Activated T-helper 17 cell treated with anti-CD3 and anti-CD28 coated beads, Interleukin-2, amount 50 U/mL, for 72 hours (primary cell): ENCODE results near the gene BCO1. TPM values are rescaled to one million over a fixed set of nuclear protein-coding genes. Genes with fewer than 3 reads are reported as not detected.

ENCODE experiments used
- ATAC-seq: fragments of 150-1000 bp; cut with Tn5 transposase; replicated peaks from 2 replicates; pipeline ENCODE4 v1.10.0; 2021; ENCODE audit warnings: mild to moderate bottlenecking, moderate library complexity
- H3K27ac Mint-ChIP-seq: one replicate; pipeline ENCODE4 v1.8.0; 2022; ENCODE audit warnings: mixed read lengths
- H3K27me3 Mint-ChIP-seq: one replicate; pipeline ENCODE4 v1.8.0; 2022; ENCODE audit warnings: mixed read lengths
- H3K36me3 Mint-ChIP-seq: one replicate; pipeline ENCODE4 v1.8.0; 2022; ENCODE audit warnings: low read depth, mild to moderate bottlenecking, mixed read lengths
- H3K4me1 Mint-ChIP-seq: one replicate; pipeline ENCODE4 v1.8.0; 2022; ENCODE audit warnings: mixed read lengths
- H3K4me3 Mint-ChIP-seq: one replicate; pipeline ENCODE4 v1.8.0; 2022; ENCODE audit warnings: mild to moderate bottlenecking, mixed read lengths
- H3K9me3 Mint-ChIP-seq: one replicate; pipeline ENCODE4 v1.8.0; 2022; ENCODE audit warnings: mixed read lengths
- total RNA-seq, 2 donors: library from RNA; stranded (reverse); gene quantifications; one replicate each; pipeline ENCODE4 v1.2.3, GENCODE V29; 2022

Gene BCO1
- total RNA-seq, 2 donors from 2014 or later = not detected

DNA sequence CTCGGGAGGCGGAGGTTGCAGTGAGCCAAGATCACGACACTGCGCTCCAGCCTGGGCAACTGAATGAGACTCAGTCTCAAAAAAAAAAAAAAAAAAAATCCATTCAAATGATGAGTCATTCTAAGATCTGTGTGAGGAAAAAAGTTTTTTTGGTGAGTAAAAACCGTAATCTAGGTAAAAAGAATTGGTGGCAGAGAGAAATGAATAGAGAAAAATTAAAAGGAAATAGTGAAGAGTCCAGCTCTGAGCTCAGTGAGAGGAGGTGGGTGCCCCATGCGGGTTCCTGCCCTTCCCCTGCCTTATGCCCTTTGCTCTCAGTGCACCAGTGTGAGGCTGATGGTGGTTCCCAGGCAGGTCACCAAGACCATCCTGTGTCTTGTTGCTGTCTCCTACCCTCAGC lies 97.2 kb downstream of the BCO1 start:
- H3K36me3 Mint-ChIP-seq = peaks cover 12% of the 10 kb centered on the region
- peaks cover 3% of the 10 kb centered on the region for H3K9me3 Mint-ChIP-seq
- ATAC-seq = peak; percentile 96
- peak overlapping the region; percentile 21 for H3K4me3 Mint-ChIP-seq
- peak overlapping the region; percentile 86 for H3K27ac Mint-ChIP-seq
- H3K4me1 Mint-ChIP-seq = peaks cover 23% of the 10 kb centered on the region
- no peaks in the 10 kb centered on the region for H3K27me3 Mint-ChIP-seq

GRCh38 chr16:81337097-81337496 lies 98.6 kb downstream of the BCO1 start:
- H3K9me3 Mint-ChIP-seq = peaks cover 7% of the 10 kb centered on the region
- H3K27ac Mint-ChIP-seq = peak overlapping the region; percentile 67
- H3K36me3 Mint-ChIP-seq = peaks cover 12% of the 10 kb centered on the region
- H3K27me3 Mint-ChIP-seq = no peaks in the 10 kb centered on the region
- ATAC-seq = peak; percentile 46
- H3K4me1 Mint-ChIP-seq = peaks cover 23% of the 10 kb centered on the region
- peak overlapping the region; percentile 32 for H3K4me3 Mint-ChIP-seq

Other genes starting within 250 kb of the BCO1 start
- gene CMC2, start 231.8 kb upstream of the BCO1 start, total RNA-seq = 100 to 1,000 TPM in 1 of 2 donors, 10 to 100 TPM in 1; 78.8 to 138 TPM
- 10 to 100 TPM; 34.1 to 51.0 TPM for gene CENPN, start 231.5 kb upstream of the BCO1 start, total RNA-seq
- gene ATMIN, start 202.8 kb upstream of the BCO1 start, total RNA-seq = 10 to 100 TPM; 14.3 to 20.6 TPM
- under 1 TPM in 1 of 2 donors, not detected in 1; 0.54 TPM for gene C16orf46, start 161.5 kb upstream of the BCO1 start, total RNA-seq
- 10 to 100 TPM; 10.1 to 25.6 TPM for gene GCSH, start 142.3 kb upstream of the BCO1 start, total RNA-seq
- 10 to 100 TPM; 12.6 to 23.5 TPM for gene GAN, start 76.3 kb downstream of the BCO1 start, total RNA-seq
- 10 to 100 TPM; 28.5 to 57.5 TPM for gene CMIP, start 206.1 kb downstream of the BCO1 start, total RNA-seq